GM12891 (cell line): ENCODE data around the gene ADGRL3.

ENCODE experiments used
- PAX5 ChIP-seq: IDR thresholded peaks from 2 replicates; pipeline ENCODE4 v1.6.1; 2011; ENCODE audit warnings: low read length, moderate library complexity, mild to moderate bottlenecking; ENCODE audit not compliant: insufficient read depth, severe bottlenecking
- POLR2A ChIP-seq: IDR thresholded peaks from 2 replicates; pipeline ENCODE4 v1.6.1; 2011; ENCODE audit warnings: low read depth, low read length, control low read depth
- SPI1 ChIP-seq: IDR thresholded peaks from 2 replicates; pipeline ENCODE4 v1.6.1; 2011; ENCODE audit warnings: low read depth, low read length, control low read depth

- TF ChIP-seq SPI1 (no peak), POLR2A (no peak), PAX5 (no peak)
These were observed 48.6 kb downstream of the ADGRL3 start for GRCh38 chr4:61248705-61249104.
